GM19193 (cell line): ENCODE data around the gene DSN1.

Source experiments
- POLR2A ChIP-seq: IDR thresholded peaks from 4 replicates; pipeline ENCODE4 v1.6.1; 2011; ENCODE audit not compliant: insufficient read depth, insufficient read length; ENCODE audit errors: extremely low read depth

The DSN1 gene

DNA sequence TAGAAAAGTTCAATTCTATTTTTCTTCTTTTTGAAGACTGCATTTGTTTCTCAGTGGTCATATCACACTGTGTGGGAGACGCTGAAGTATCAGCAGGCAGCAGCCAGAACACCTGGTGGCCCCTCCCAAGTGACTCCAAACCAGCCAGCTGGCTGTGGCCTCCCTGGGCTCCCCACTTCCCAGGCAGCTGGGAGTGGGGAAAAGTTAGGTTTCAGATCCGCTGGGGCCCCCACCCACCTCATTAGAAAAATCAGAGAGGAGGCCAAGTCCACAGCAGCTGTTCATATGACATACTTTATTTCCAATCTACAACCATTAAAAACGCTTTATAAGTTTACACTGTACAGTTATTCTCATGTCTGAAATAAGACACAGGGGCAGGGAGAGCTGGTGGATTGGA, 3.6 kb upstream of the DSN1 start:
- no peak for TF ChIP-seq POLR2A

DNA sequence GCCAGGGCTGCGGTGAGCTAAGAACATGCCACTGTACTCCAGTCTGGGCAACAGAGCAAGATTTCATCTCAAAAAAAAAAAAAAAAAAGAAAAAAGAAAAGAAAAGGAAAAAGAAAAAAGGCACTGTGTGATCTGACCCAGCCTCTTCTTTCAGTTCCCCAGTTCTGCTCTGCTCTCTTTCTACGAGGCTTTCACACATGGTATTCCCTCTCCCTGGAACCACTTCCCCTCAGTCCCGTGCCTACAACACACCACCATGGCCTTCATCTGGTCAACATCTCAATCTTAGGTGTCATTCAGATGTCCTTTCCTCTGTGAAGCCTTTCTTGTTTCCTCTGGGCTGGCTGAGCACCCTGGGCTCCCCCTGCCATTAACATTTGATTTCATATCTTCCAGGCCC, 2.3 kb upstream of the DSN1 start:
- TF ChIP-seq POLR2A = no peak

DNA sequence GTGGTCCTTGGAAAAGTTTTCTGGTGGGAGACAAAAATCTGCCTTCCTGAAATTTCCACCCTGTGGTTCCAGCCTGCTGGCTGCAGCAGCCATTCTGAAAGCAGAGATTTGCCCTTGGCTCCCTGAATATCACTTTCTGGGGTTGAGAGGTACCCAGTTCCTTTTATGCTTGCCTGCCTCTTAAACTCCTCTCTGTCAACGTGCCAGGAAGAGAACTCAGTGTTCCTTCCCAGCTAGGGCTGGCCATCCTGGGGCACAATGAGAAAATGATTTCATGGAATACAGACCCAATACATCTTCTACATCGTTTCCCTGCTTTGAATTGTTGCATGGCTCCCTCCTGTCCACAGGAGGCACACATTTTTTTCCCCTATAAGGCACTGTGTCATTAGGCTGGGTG, 1.6 kb upstream of the DSN1 start:
- no peak for TF ChIP-seq POLR2A

DNA sequence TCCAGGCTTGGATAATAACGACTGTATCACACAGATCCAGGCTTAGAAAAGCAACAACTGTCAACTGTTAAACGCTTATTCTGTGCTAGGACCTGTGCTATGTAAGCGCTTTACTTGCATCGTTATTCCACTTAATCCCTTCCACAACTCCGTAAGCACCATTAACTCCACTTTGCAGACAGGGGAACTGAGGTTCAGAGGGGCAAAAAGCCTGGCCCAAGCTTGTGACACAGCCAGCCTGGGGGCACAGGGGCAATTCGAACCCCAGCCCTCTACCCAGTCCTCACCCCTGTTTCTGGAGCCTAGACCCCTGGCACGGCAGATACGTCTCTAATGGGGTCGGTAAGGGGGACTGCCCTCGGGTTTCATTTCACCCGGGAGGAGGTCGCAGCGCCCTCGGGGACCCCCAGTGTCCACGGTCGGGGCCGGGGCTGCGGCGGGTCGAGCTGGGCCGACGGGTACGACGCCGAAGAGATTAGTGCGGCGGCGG, 411 bp downstream of the DSN1 start:
- TF ChIP-seq POLR2A = no peak

DNA sequence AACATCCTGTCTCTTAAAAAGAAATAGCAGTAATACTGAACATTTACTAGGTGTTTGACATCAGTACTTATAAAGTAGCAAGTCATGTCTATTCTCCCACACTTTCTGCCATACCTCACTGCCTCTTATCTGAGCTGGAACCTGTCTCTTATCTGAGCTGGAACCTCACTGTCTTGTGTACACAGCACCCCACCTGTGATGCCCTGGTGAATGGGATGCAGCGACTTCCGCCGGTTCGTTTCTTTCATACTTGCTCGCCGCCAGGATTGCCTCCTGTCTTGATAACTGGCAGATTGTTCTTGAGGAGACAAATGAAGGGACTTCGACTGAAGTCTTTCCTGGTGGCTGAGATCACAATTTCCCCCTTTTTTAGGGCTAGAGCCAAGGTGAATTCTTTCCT, 2.9 kb downstream of the DSN1 start:
- TF ChIP-seq POLR2A = no peak

DNA sequence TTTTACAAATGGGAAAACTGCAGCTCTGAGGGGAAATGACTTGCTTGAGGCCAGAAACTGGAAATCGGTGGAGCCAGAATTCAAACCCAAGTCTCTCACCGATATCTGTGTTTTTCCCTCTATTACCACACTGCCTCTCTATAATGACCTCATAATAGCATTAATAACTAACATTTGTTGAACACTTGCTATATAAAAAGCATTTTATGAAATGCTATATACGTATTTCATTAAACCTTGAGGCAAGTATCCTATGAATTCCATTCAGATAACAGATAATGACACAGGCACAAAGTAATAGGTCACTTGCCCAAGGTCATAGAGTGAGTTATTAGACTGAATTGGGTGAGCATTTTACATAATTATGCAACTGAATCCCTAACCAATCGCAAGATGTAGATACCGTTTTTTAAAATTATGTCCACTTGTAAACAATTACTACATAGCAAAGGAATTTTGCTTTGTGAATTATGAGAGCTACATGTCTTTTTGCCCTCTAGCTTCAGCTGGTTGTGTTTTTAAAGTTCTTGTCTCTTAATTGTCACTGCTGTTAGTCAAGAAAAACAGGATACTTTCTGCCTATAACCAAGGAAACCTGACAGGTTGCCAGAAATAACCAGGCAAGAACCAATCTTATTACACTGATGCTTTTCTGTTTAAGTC, 4.7 kb downstream of the DSN1 start:
- no peak for TF ChIP-seq POLR2A

DNA sequence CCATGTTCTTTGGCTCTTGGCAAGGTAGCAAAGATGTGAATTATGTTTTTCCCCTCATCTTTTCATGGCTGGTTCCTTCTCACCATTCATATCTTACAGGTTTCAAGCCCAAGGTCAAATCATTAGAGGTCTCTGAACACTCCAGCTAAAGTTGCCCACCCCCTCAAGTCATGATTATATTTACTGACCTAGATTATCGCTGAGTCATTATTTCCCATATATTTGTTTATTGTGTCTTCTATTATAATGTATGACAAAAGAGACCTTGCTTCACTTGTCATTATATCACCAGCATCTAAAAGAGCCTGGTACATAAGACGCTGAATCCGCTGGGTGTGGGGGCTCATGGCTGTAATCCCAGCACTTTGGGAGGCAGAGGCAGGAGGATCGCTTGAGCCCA, 12.4 kb downstream of the DSN1 start:
- no peak for TF ChIP-seq POLR2A

DNA sequence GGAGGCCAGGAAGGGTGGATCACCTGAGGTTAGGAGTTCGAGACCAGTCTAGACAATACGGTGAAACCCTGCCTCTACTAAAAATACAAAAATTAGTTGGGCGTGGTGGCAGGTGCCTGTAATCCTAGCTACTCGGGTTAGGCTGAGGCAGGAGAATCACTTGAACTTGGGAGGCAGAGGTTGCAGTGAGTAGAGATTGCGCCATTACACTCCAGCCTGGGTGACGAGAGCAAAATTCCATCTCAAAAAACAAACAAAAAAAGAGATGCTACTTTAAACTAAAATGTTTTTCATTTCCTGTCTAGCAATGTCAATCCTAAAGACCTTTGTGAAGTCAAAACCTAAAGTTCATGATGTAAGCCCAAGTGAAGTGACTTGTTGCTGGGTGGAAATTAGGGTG, 12.9 kb downstream of the DSN1 start:
- TF ChIP-seq POLR2A = no peak

DNA sequence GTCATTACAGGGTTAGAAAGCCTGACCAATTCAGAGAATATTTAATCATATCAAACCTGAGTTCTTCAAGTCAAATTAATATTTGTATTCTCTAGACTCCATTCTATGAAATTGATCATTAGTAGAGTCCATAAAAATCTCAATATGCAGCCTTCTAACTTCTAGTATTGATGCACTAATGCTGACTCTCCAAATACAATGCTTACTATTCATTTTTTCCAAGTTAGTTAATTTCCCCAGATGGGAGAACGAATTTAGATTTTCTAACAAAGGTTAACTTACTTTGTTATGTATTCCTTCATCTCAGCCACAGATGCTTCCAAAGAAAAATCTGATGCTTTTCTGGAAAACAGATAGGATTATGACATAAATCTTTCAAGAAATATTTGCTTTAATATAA, 15.3 kb downstream of the DSN1 start:
- no peak for TF ChIP-seq POLR2A

DNA sequence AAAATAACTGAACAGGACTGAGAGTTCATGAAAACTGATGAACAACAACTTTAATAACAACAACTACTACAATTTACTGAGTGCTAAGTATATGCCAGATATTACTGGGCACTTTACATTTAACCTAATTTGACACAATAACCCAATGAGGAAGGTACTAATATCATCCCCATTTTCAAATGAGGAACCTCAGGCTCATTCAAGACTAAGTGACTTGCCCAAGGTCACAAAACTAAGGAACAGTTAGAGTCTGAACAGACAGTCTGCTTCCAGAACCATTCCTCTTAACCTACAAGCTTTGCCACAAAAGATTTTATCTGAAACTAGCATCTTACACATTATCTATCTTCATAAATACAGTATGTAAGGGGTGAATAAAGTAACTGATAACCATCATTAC, 17.1 kb downstream of the DSN1 start:
- TF ChIP-seq POLR2A = no peak

DNA sequence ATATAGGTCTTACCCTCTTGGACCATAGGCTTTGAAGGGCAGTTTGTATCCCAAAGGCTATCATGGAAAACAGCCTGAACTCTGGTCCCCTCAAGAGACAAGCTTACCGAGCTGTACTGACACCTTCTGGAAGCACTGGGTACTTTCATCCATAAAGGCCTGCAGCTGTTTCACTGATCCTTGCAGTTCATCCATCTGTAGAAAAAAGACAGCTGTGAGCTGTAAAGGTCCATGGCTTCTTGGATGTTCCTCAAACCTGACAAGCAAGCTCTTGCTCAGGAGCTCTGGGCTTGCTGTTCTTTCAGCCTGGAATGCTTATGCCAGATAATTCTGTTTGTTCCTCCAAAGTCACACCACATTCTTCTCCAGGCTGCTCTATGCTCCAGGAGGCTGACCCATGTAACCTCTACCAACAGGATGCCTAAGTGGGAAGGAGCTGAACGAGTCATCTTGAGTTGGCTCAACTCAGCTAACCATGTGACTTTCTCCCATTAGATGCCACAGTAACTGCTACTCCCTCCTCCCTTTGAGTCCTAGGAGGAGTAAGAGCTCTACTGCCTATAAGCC, 18.8 kb downstream of the DSN1 start:
- TF ChIP-seq POLR2A = no peak

DNA sequence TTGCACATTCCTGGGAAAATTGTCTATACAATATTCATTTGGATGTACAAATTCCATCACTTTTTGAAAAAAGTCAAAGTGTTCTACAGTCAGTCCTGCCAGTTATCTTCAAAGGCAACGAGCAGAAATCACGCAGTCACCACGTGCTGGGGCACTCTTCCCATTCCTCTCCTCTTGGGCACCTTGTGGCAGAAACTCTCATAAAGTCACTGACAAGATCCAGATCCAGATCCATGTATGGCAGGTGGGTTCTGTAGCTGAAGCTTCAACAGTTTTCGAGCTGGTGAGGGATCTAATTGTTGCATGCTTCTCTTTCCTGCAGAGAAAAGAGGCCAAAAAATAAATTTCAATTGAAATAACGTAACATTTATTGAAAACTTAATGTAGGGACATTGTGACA, 21.0 kb downstream of the DSN1 start:
- no peak for TF ChIP-seq POLR2A

DNA sequence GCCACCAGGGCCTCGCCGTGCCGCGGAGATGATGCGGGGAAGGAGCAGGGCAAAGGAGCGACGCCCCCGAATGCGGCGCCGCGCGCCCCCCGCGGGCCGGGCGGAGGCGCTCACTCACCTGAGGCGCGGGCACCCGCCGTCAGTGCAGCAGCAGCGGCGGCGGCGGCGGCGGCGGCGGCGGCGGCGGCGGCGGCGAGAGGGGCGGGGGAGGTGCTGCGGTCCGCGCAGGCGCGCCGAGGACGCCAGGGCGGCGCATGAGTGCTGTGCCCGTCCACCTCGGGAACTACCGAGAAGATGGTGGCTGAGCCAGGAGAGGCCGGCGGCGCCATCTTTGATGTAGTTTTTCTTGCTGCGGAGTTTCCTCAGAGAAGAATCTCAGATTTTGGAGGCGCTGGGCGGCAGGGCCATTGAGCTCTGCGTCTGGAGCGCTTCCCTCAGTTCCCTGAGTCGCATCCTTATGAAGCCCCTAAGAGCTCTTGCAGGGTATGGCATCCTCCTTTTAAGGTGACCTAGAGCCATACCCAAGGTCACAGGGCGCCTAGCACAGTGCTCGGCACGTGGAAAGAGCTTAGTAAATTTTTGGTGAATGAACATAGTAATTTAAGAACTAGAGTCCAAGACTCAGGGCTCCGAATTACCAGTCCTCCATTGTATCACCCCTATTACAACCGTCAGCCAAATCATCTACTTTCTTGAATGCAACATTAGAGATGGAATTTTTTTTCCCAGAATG, 27.5 kb downstream of the DSN1 start, which contains the start of gene NDRG3:
TSS of gene NDRG3 (minus strand) at position 164 of the 733 bp plus-strand sequence. CDS start 24,355 bp downstream, outside the sequence.
- TF ChIP-seq POLR2A = peak; percentile 66

DNA sequence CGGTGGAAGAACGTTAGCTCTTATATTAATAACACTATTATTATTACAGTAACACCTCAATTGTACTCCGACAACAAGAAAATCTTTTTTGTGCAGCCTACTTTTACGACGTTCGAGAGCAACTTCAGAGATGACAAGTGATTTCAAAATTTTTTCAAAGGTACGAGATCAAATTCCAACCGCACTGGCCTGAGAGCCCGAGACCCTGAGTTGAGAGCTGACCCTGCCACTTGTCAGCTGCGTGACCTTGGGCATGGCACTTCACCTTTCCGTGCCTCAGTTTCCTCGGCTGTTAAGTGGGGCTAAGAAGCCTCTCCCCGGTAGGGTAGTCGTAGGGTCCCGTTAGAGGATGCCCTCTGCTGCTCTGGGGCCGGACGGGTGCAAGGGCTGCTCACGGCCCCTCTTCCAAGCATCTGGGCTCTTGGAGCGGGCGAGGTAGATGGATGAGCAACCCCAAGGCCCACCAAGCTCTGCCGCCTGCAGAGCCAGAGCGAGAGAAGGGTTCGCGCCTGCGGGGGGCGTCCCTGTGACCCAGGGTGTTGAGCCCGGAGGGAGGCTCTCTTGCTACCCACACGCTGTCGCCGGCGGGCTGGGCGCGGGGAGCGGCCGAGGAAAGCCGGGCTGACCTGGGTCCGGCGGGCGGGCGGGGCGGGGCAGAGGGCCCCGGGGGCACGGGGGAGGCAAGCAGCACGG, 28.2 kb downstream of the DSN1 start:
- no peak for TF ChIP-seq POLR2A

DNA sequence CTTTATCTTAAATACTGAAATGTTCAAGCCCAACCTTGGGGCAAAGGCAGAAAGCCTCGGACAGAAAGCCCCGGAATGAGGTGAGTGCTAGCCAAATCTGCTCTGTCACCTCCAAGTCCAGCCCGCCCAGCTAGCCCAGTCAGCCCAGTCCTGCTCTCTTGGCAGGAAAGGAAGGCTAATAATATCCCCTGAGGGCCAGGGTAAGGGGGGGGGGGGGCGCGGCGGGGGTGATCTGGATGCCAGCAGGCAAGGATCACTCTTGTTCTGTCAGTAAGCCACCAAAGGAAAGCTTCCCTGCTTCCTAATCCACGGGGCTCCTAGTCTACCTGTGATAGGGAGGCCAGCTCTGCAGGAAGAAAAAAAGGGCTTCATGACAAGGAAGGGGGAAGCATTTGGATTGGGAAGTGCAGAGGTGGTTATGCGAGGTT, 28.8 kb downstream of the DSN1 start:
- TF ChIP-seq POLR2A = no peak
